ENCODE results near the gene CRYBA2. TPM values are rescaled to one million over a fixed set of nuclear protein-coding genes. Genes with fewer than 3 reads are reported as not detected.

Gene CRYBA2
- polyA plus RNA-seq, 1 donor from 2014 or later, result not detected

GRCh38 chr2:219001577-219002394, 8.6 kb upstream of the CRYBA2 start:
- Histone ChIP-seq H3K4me2 (ENCODE audit: low read length) (no peak overlapping the region), H3K27ac (ENCODE audit: low read length) (no peak overlapping the region), H3K36me3 (ENCODE audit: insufficient read depth, low read length) (no peaks in the 10 kb centered on the region), H3K9me2 (ENCODE audit: insufficient read depth, low read length) (no peaks in the 10 kb centered on the region), H4K20me1 (ENCODE audit: insufficient read depth) (no peaks in the 10 kb centered on the region), H3K9me3 (ENCODE audit: low read length) (no peaks in the 10 kb centered on the region), H3F3A (ENCODE audit: insufficient read depth, low read length, poor library complexity, severe bottlenecking) (no peaks in the 10 kb centered on the region), H3K9ac (ENCODE audit: low read length) (no peak overlapping the region), H3K4me3 (ENCODE audit: low read length) (peak overlapping the region; percentile 61), H3K27me3 (ENCODE audit: insufficient read depth, low read depth, low read length) (peaks cover 97% of the 10 kb centered on the region), H2AFZ (ENCODE audit: low read depth, low read length) (no peak overlapping the region), H3K79me2 (replicated peaks; ENCODE audit: insufficient read depth, low read length) (no peaks in the 10 kb centered on the region)
- TF ChIP-seq RAD21 (conservative IDR thresholded peaks at IDR 0.05) (no peak), TAF1 (IDR thresholded peaks at IDR 0.05; ENCODE audit: low read depth) (no peak), CTCF (IDR thresholded peaks at IDR 0.05; ENCODE audit: poor library complexity, severe bottlenecking) (no peak), POLR2AphosphoS5 (IDR thresholded peaks at IDR 0.05) (no peak), REST (IDR thresholded peaks at IDR 0.05; ENCODE audit: borderline replicate concordance) (no peak), EP300 (conservative IDR thresholded peaks at IDR 0.05; ENCODE audit: poor library complexity, severe bottlenecking) (no peak), SMC3 (conservative IDR thresholded peaks at IDR 0.05; ENCODE audit: poor library complexity) (no peak), MXI1 (conservative IDR thresholded peaks at IDR 0.05; ENCODE audit: poor library complexity, severe bottlenecking) (no peak), EZH2 (IDR thresholded peaks at IDR 0.05; ENCODE audit: borderline replicate concordance, insufficient read depth, low read length, poor library complexity, severe bottlenecking) (no peak)

- H2AFZ ChIP-seq (ENCODE audit: low read depth, low read length), result no peak overlapping the region
- no peaks in the 10 kb centered on the region for H3K9me2 ChIP-seq (ENCODE audit: insufficient read depth, low read length)
- H3K9ac ChIP-seq (ENCODE audit: low read length), result no peak overlapping the region
- no peaks in the 10 kb centered on the region for H3F3A ChIP-seq (ENCODE audit: insufficient read depth, low read length, poor library complexity, severe bottlenecking)
- H3K27ac ChIP-seq (ENCODE audit: low read length), result no peak overlapping the region
- H3K27me3 ChIP-seq (ENCODE audit: insufficient read depth, low read depth, low read length), result peaks cover 98% of the 10 kb centered on the region
- no peak overlapping the region for H3K4me2 ChIP-seq (ENCODE audit: low read length)
- H4K20me1 ChIP-seq (ENCODE audit: insufficient read depth), result no peaks in the 10 kb centered on the region
- H3K79me2 ChIP-seq (replicated peaks; ENCODE audit: insufficient read depth, low read length), result no peaks in the 10 kb centered on the region
- H3K9me3 ChIP-seq (ENCODE audit: low read length), result no peaks in the 10 kb centered on the region
- no peaks in the 10 kb centered on the region for H3K36me3 ChIP-seq (ENCODE audit: insufficient read depth, low read length)
- no peak for TF ChIP-seq REST (IDR thresholded peaks at IDR 0.05; ENCODE audit: borderline replicate concordance)
- TF ChIP-seq CTCF (IDR thresholded peaks at IDR 0.05; ENCODE audit: poor library complexity, severe bottlenecking), result no peak
- H3K4me3 ChIP-seq (ENCODE audit: low read length), result peak overlapping the region; percentile 61
Measured at GRCh38 chr2:219001100-219001576, 7.9 kb upstream of the CRYBA2 start.

All from neural cell (in vitro differentiated cells).